ENCODE data around the gene FDXR.

The FDXR gene

DNA sequence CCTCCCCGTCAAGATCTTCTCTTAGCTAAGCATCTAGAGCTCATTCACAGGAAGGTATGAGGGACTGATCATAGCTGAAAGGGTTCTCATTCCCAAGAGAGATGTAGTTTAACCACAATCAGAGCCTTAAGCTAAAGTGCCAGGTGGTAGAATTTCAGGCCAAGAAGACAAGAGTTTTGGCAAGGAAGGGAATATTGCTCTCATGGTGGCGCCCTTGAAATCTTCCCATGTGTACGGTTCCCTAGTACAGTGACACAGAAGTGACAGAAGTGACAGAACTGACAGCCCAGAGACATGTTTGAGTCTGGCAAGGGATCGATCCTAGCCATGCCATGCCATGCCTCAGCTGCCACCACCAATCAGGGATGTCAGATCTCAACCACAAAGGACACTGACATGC, 15.6 kb downstream of the FDXR start:
- DNase-seq (ENCODE audit: low read depth): no peak

DNA sequence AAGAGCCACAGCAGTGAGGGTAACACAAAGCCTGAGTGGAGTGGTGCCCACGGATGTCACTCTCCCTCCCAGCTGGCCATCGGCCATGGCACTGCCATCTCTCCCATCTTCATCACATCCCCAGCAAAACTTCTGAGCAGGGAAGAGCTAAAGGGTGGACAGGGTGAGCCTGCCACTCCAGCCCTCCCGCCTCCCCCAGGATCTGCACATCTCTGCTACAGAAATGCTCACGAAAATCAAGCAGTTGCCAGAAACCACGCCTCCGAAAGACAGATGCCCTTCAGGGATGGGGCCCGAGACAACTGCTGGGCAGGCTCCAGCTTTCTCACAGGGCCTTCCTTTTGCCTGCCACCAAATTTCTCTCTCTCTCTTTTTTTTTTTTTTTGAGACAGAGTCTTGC, 16.7 kb downstream of the FDXR start:
- no peak for DNase-seq (ENCODE audit: low read depth)

DNA sequence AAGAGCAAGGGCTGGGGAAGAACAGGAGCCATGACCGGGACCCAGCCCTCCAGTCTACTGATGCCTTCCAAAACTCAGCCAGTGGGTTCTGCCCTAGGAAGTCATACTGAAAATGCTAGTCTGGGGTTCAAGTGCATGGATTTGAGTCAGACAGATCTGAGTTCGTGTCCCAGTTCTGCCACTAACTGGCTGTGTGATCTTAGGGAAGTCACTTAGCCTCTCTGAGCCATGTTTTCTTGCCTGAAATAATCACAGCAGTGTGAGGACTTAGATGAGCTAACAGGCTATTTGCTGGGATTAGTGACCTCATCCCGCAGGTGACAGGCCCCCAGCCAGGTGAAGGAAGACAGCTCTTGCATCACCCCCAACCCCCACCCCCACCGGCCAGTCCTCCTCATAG, 17.5 kb downstream of the FDXR start:
- DNase-seq (ENCODE audit: low read depth): no peak

GRCh38 chr17:74854792-74855191, 18.0 kb downstream of the FDXR start:
- DNase-seq (ENCODE audit: low read depth): no peak

DNA sequence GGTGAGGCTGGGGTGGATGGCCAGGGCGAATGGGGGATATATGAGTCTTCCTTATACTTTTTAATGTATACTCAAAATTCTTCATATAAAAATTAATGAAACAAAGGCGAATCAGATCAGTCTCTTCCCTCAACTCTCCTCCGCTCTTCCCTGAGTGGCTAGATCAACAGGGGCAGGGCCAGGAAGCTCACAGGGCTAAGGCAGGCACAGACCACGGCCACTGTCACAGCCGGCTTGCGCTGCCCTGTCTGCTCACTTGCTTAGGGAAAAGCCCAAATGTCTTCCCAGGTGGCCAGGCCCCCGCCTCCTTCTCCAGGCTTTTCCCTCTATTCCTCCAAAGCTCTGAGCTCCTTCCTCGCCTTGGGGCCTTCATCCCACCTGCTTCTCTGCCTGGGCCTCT, 19.1 kb downstream of the FDXR start:
- DNase-seq (ENCODE audit: low read depth): no peak

DNA sequence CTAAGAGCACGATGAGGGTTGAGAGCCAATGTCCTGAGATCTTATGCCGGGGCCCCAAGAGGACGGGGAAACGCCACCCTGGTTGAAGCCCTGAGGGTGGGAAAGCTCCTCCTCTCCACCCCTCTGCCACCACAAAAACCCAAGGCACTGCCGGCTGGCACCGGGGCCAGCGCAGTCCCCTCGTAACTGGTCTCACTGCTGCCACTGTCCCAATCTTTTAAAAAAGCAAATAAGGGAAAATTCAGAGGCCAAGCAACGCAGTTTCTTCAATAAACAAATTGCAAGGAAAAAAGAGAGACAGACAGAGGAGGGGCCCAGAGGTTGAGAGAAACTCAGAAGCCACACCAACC, 19.8 kb downstream of the FDXR start:
- DNase-seq (ENCODE audit: low read depth): no peak

GRCh38 chr17:74852237-74853047, 20.4 kb downstream of the FDXR start:
- peak; percentile 41 for DNase-seq (ENCODE audit: low read depth)

DNA sequence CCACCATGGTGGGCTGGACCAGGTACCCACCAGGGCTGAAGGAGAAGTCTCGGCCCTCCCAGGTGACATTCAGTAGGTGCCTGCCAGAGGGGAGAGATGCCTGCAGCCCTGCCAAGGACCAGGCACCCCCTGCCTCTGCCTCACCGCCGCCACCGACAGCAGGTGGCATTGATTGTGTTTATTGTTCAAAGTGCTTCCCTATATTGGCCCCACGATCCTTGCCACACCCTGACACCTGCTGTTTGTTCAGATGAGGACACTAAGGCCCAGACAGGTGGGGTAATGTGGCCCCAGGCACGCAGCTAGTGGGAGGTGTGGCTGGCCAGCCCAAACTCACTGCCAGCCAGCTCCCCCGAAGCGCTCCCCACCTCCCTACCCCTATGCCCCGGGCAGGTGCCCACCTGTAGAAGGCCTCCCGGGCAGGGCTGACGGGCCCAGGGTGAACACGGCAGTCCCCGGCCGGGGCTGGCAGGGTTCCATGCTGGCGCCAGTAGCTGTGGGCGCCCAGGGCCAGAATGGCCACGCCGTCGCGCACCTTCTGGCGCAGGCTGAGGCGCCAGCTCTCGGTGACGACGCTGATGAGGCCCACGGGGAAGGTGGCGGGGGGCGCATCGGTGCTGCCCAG, 21.1 kb downstream of the FDXR start:
- DNase-seq (ENCODE audit: low read depth): no peak

DNA sequence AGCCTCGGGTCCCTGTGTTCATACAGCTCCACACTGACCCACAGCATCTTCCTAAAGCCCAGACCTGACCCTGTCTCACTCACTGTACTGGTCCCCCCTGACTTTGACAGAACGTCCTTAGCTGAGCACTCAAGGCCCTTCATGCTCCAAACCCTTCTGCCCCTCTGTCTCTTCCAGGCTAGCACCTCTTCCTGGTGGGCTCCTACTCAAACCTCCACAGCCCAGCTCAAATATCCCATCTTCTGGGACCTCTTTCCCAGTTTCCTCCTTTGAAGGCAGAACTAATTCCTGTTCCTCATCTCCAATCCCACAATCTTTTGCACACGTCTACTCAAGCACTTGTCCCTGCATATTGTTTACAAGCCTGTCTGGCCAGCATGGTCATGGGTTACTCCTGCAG, 21.9 kb downstream of the FDXR start:
- DNase-seq (ENCODE audit: low read depth): no peak

DNA sequence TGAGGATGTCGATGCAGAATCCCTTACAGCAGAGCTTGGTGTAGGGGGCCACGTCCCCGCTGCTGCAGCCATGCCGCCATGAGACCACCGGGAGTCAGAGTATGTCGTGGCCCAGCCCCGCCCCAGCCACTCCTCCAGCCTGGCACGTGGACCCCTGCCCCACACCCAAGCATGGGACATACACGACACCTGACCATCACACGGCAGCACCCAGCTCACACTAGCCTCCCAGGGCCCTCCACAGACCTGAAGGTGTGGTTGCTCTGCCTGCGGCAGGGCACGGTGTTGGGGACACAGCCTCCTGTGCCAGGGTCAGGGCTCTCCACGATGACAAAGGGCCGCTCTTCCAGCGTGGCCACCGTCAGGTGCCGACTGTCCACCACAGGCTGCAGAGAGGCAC, 22.5 kb downstream of the FDXR start:
- DNase-seq (ENCODE audit: low read depth): no peak

GRCh38 chr17:74848656-74849399, 24.0 kb downstream of the FDXR start:
- DNase-seq (ENCODE audit: low read depth): no peak

GRCh38 chr17:74846621-74847020, 26.2 kb downstream of the FDXR start:
- DNase-seq (ENCODE audit: low read depth): no peak

GRCh38 chr17:74843352-74843627, 29.5 kb downstream of the FDXR start:
- DNase-seq (ENCODE audit: low read depth): no peak

GRCh38 chr17:74842599-74843351, 30.0 kb downstream of the FDXR start:
- no peak for DNase-seq (ENCODE audit: low read depth)

DNA sequence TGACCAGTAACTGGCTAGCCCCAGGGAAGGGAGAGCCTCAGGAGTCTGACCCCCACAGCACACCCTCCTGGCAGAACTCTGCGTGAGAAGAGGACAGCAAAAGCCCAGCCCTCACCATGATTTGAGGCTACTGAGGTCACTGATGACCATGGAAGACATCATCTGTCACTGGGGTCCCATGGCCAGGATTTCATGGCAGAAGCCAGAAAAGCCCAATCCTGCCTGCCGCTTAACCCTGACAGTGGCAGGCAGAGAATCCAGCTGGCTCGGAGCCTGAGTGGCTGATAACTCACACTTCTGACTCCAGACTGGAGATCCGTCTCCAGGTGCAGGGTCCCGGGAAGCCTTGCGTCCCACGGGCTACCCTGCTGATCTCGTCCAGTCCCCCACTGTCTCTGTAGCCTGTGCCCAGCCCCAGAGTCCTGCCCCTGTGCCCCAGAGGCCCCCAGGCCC, 30.6 kb downstream of the FDXR start:
- no peak for DNase-seq (ENCODE audit: low read depth)

DNA sequence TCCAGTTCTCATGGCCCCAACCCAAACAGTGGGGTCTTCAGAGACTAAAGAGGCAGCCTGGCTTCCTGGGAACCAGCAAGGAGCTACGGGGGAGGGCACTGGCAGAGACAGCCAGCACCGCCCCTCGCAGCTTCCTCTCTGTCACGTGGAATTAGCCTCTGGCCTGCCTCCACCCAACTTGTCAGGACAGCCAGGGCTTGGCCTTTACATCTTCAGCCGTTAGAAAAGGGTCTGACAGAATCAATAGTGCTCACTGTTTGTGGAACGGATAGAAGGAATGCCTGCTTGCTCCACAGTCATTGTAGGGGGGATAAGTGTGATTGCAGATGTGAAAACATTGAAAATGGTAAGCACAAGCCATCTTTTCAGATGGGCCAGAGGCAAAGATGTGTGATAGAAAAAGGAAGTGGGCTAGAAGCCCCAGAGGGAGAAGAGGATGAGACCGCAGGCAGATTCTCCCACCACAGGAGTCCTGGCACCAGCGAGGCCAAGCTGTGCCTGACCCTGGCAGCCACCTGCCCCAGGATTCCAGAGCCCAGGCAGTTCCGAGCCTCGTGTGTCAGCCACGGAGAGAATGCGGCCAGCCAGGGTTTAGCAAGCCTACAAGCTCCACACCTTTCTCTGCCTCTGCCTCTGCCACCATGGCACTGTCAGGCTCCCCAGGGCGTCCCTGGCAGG, 31.7 kb downstream of the FDXR start:
- no peak for DNase-seq (ENCODE audit: low read depth)

GRCh38 chr17:74839990-74840852, 32.6 kb downstream of the FDXR start:
- DNase-seq (ENCODE audit: low read depth): no peak

DNA sequence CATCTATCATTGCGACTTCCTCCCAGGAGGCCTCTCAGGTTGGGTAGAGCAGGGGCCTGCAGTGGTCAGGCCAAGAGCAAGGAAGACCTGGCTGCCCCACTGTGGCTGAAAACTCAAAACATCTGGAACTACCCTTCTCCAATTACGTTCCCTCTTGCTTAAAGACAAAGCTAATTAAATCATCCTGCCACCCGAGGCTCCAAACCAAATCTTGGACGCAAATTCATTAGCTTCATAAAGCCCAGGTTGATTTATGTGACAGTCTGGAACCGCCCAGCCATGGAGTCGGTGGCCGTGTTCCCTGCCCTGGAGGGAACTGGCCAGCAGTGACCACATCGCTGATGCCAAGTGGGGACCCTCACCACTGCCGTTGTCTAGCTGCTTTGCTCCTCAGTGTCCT, 34.5 kb downstream of the FDXR start:
- DNase-seq (ENCODE audit: low read depth): no peak

GRCh38 chr17:74836691-74837467, 35.9 kb downstream of the FDXR start:
- DNase-seq (ENCODE audit: low read depth): no peak

DNA sequence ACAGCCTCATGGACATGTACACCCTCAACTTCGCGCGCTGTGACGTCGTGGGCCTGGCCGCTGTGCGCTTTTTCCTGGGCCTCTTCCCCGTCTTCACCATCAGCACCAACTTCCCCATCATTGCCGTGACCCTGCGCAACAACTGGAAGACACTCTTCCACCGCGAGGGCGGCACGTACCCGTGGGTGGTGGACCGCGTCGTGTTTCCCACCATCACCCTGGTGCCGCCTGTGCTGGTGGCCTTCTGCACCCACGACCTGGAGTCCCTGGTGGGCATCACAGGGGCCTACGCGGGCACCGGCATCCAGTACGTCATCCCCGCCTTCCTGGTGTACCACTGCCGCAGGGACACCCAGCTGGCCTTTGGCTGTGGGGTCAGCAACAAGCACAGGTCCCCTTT, 36.6 kb downstream of the FDXR start:
- no peak for DNase-seq (ENCODE audit: low read depth)
